Globus pallidus (tissue), 1 donor: ENCODE measurements around the gene VMP1.
A peak's percentile ranks its signal among the peaks of the same experiment; 100 is the strongest.

Source experiments
- DNase-seq: peaks from one replicate; pipeline ENCODE4 v3.0.0-alpha.2; 2015; ENCODE audit warnings: low spot score

Gene VMP1

DNA sequence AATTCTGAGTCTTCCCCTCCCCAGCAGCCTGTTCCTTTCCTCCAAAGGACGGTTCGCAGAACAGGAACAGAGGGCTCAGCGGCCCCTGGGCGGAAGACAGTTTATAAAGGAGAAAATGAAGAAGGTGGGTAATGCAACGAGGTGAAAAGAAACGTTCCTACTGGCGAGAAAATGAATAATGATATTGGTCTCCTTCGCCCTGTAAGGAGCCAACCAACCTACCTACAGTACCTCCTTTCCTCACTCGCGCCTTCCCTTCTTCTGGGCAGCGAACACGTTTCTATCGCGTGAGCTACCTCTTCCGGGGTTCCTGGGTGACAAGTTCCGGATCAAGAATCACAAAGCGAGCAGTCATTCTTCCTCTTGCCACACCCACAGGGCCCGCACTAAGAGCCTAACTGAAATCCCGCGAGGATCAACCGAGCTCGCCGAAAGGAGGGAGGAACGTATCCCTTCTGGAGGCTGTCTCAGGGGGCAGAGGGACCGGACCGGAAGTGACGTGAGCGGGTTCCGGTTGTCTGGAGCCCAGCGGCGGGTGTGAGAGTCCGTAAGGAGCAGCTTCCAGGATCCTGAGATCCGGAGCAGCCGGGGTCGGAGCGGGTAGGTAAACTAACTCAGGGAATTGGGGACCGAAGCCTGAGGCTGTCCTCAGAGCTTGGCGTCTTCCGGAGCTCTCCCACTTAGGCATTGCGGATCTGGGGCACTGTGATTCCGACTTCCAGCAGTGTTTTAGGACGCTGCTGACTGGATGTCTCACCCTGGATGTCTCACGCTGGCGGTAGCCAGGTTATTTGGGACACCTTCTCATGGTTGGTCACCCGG, at the start of gene VMP1, which contains the start of gene PTRH2:
VMP1 (plus strand) TSS at position 506 of the 822 bp plus-strand sequence. CDS start 23,793 bp downstream, outside the sequence.
PTRH2 (minus strand) TSS at position 282 of the 822 bp plus-strand sequence. CDS start 9,452 bp downstream, outside the sequence.
- DNase-seq = peak; percentile 99

DNA sequence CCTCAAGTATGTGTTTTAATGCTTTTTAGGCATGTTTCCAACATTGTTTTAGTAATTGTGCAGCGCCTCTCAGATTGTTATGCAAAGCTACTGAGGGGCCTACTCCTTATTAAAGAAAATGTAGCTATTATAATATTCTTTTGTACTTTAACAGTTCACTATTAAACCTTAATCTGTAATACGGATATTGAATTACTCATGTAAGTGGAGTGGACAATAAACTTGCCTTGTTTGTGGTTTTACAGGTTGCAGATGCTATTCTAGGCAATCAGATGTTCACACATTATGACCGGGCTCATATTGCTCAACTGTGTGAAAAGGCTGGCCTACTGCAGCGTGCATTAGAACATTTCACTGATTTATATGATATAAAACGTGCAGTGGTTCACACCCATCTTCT, 41.2 kb upstream of the VMP1 start:
- DNase-seq = no peak

DNA sequence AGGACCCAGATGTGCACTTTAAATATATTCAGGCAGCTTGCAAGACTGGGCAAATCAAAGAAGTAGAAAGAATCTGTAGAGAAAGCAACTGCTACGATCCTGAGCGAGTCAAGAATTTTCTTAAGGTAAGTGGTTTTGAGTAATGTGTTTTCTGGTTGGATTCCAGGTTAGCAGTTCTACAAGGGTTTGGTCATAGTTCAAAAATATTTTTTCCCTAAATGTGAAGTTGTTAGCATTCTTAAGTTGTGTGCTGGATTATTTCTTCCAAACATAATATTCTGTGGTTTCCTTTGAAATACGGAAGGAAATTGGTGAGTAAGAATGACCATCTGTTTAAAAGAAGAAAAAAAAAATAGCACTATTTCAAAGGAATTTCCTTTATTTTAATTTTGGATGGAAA, 38.6 kb upstream of the VMP1 start:
- no peak for DNase-seq

DNA sequence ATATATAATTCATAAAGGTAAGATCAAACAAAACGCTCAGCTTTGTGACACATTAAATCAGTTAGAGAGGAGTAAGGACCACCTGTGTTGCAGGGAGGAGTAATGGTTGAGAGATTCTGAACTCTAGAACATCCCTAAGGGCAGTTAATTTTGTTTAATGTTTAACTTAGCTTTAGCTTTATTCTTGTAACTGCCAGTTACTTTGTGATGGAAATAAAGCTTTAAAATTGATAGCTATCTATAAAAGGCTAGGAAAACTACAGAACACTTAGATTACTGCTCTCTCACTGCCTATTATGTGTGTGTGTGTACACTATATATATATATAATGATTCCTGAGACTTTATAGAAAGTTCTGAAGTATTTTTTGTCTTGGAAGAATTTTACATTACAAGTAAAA, 38.0 kb upstream of the VMP1 start:
- DNase-seq = no peak

DNA sequence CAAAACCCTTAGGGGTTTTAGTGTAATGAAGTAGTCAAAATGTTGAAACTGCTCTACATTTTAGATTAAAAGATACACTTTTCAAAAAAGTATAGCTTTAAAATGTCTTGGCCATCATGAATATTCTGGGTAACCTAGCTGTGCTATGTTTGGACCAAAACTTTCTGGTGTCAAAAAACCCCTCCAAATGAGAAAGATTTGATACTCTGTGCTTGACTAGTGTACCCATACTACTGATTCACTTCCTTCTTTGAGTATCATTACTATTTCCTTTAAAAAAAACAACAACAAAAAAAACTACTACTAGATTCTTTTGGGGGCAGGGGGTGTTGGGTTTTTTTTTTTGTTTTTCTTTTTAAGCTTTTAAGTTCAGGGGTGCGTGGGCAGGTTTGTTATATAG, 37.5 kb upstream of the VMP1 start:
- DNase-seq = no peak

DNA sequence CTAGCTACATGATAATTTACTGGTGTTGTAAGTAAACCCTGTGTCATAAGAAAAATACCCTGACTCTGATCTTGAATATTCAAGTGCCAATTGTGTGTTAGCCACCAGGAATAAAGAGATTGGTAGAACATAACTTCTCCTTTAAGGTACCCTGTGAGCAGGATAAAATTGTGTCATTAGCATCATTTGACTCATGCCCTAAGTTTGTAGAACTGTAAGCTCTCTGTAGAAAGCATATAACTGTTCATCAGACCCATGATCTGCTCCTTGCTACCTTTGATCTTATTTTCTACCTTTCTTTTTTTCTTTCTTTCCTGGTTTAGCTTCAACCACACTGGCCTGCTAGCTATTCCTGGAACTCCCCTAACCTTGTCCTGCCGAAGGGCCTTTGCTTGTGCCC, 36.1 kb upstream of the VMP1 start:
- no peak for DNase-seq

DNA sequence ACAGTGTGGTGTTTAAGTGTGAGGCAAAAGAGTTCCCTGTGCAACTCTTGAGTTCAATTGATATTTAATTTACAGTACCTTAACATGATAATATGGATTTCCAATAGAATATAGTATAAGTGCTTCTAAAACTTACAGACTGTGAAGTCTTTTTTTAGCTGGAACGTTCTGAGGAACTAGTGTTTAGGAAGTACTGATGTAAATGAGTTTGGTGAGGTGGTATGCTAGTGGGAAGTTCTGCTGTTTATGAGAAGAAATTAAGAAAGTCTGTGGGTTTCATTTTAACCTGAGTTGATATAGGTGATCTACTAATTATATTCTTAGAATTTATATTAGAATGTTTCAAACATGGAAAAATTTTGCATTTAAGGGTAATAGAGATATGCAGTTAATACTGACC, 32.2 kb upstream of the VMP1 start:
- DNase-seq = no peak

DNA sequence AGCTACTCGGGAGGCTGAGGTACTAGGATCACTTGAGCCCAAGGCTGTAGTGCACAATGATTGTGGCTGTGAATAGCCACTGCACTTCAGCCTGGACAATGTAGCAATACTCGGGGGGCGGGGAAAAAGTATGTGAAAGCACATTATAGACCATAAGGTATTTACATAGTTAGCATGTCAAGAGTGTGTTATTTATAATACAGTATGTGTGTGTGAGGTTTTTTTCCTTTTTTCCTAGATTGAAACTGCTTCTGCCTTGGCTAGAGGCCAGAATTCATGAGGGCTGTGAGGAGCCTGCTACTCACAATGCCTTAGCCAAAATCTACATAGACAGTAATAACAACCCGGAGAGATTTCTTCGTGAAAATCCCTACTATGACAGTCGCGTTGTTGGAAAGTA, 30.7 kb upstream of the VMP1 start:
- DNase-seq = no peak

DNA sequence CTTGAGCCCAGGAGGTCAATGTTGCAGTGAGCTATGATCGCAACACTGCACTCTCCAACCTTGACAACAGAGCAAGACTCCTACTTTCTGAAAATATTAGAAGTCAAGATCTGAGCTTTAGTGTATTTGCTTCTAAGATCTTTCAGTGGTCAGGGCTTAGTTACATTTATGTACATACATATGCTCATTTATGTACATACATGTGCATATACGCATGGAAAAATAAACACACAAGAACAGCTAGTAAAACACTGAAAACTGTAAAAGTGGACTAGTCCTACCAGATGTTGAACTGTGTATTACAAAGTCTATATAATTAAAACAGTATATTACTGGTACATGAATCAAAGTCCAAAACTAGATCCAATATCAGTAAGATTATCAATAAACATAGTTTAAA, 28.5 kb upstream of the VMP1 start:
- DNase-seq = no peak

DNA sequence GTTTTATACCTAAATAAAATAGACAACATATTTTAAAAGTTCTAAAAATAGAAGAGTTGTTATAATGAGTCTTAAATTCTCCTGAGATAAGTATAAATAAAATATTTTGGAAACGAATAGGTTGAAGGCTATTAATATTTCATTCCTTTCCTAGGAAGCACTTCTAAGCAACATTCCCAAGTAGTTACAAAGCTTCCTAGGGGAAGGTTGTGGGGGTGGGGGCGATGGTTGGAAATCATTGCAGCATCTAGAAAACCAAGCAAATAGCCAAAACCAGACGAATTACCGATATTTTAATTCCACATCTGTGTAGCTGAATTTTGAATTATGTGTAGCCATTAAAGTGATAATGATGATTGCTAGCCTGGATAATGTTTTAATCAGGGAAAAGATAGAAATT, 27.1 kb upstream of the VMP1 start:
- DNase-seq = no peak

DNA sequence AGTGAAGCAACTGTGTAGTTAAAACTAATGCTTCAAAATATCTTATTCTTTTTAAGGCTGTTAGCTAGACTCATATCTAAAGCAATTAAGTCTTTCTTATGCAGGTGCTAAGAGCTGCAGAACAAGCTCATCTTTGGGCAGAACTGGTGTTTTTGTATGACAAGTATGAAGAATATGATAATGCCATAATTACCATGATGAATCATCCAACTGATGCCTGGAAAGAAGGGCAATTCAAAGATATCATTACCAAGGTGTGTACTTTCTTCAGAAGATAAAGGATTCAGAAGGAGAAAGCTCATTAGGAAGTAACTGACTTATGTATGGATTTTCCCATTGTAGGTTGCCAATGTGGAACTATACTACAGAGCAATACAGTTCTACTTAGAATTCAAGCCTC, 24.2 kb upstream of the VMP1 start:
- DNase-seq = no peak

DNA sequence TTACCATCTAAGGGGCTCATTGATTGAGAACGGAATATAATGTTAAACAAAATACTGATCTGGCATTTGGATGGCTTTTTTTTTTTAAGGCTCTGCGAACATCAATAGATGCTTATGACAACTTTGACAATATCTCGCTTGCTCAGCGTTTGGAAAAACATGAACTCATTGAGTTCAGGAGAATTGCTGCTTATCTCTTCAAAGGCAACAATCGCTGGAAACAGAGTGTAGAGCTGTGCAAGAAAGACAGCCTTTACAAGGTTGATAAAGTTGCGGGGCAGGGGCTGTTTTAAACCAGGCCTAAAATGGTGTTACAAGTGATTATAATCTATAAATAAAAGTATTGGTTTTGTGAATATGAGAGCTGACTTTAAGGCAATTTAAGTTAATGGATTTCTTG, 22.5 kb upstream of the VMP1 start:
- no peak for DNase-seq

DNA sequence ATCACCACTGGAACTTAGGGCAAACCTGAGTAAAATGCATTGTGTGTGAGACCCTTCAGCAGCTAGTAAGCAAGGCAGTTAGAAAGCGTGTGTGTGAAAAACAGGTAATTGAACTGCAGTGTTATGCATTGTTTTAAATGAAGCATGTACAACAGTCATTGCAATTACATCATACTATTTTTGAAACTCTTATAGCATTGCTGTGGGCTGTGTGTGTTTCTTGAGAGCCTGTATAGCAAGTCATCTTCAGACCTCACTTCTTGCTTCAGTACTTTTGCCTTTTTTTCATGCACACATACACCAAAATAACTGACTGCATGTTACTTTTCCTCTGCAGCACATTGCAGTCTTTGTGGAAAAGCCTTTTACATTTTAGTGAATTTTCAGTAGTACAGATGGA, 19.4 kb upstream of the VMP1 start:
- no peak for DNase-seq

DNA sequence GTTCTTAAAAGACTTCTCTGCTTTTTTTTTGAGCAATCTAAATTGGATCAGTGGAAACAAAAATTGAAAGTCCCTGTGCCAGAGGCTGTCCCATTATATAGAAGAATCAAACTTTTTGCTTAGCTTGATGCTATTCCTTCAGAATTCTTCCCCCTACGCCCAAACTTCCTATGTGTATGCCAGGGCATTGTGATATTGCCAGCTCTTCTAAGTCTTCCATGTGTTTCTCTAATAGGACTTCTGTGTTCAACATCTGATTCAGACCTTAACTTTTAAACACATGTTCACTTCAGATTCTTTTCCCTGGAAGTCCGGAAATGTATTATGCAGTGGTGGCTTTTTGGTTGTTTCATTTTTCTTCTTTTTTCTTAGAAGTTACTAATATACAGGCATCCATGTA, 19.0 kb upstream of the VMP1 start:
- DNase-seq = no peak

DNA sequence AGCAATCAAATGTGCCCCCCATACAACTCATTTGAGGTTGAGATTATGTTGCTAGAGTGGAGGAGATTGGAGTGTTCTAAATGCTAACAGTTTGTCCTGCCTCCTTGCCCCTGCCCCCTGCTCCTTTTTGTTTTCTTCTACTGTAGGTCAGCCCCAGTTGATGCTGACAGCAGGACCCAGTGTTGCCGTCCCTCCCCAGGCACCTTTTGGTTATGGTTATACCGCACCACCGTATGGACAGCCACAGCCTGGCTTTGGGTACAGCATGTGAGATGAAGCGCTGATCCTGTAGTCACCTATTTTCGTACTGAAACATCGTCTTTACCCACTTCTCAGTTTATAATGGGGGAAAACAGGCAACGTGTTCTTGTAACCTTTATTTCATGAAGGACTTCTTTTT, 13.9 kb upstream of the VMP1 start:
- no peak for DNase-seq

DNA sequence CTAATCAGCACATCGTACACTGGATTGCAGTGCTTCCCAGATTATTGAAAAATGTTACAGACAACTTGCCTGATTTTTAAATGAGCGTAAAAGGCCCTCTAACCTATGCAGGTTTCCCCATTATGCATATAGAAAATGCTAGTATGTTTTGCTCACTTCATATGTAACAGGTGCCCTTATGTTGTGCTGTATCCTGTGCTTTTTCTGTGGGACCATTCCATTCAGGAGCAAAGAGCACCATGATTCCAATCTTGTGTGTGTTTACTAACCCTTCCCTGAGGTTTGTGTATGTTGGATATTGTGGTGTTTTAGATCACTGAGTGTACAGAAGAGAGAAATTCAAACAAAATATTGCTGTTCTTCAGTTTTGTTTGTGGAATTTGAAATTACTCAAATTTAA, 13.1 kb upstream of the VMP1 start:
- no peak for DNase-seq

DNA sequence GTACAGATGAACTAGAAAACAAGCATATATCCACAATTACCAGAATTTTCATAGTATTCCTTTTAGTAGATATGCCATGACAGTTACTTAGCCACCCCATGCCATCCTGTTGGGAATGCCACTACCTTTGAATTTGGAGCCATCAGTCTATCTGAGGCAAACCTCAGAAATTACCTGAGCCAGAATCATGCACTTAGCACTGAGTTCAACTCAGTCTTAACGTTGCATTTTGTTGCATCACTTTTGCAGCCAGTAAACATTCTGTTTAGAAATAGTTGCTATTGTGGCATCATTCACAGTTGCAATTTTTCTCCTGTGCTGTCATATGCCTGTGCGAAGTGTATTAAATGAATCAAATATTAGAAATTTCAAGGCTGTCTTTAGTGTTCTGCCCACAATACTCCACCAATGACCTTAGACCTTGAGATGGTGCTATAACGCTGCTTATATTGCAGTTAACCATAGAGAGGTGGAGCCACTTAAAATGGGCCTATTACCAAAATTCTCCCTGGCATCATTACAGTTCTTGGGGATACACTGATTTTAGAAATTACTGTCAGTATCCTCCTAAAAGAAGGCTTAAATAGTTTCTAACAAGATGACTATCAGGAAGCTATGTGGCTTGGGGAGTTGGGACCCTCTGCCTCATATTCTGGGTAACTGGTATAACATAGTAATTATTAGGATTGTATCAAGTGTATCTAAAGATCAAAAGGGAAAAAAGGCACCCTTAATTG, 11.3 kb upstream of the VMP1 start:
- DNase-seq = no peak

DNA sequence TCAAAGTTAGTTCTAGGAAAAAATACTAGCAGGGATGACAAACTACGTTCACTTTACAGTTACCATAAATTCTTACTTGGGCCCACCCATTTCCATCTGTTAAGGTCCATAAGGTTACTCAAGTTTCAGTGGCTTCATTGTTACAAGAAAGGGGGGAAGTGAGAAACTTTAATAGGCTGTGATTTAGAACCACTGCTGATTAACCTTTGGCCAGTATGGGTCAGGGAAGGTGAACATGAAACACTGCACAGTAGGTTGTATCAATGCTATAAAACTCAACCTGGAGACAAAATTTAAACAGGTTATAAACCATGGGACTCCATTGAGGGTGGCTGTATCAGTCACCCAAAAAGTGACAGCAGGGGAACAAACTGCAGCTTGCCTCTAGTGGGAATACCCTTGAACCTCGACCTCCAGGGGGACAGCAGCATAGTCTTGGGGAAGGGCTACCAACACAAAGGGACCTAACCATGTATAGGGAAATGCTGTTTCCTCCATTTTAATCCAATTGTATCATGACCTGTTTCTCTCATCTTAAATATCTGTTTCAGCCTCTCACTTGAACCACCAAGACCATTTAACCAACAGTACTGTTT, 10.7 kb upstream of the VMP1 start:
- DNase-seq = no peak

DNA sequence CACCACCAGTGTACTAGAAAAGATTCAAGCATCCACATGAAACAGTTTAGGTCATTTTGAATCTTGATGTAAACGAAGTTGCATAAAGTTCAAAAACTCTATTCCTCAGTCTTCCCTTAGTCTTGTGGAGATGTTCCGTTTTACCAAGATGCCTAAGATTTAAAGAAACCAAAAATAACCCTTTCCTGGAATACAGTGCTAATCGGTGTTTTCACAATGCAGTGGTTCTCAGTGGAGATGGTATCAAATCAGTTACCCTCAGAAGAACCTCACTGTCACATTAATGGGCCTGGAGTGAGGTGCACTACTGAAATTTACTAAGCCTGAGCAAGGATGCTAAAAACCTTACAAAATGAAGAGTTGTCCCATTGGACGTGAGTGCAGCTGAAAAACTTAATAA, 9.3 kb upstream of the VMP1 start:
- DNase-seq = no peak

DNA sequence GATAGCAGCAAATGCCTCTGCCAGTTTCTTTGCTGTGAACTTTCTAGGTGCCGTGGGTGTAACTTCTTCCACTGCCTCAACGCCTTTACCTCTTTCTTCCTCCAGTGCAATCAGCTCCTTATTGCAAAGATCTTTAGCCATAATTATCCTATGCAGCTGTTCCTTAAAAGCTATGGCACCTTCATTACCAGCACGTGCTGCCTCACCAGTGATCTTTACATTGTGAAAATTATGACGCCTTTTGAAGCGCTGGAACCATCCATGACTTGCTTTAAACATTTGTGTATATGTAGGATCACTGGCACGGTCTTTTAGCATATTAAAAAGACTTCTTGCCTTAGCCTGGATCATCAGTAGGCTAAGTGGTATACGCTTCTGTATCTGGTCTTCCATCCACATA, 8.2 kb upstream of the VMP1 start:
- no peak for DNase-seq

DNA sequence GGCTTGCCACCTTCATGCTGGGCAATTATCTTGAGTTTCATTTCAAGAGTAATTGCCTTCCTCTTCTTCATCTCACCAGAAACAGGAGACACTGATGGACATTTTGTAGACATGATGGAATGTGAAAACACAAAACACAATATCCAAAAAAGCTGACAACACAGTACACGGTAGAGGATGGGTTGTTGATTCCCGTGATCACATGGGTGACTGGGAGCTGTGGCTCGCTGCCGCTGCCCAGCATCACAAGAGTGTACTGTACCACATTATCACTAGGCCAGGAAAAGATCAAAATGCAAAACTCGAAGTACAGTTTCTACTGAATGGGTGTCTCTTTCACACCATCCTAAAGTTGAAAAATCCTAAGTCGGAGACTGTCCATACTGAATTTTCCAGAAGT, 7.7 kb upstream of the VMP1 start:
- DNase-seq = no peak

DNA sequence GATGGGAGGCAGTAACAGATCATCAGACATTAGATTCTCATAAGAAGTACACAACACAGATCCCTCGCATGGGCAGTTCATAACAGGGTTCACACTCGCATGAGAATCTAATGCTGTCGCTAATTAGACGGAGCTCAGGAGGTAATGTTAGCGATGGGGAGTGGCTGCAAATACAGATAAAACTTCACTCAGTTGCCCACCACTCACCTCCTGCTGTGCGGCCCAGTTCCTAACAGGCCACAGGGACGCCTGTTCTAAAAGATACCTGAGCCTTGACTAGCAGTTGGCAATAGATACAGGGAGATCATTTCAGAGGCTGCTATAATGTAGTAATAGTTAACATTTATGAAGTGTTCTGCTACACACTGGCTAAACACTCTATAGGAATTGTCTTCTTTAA, 5.2 kb upstream of the VMP1 start:
- DNase-seq = no peak

DNA sequence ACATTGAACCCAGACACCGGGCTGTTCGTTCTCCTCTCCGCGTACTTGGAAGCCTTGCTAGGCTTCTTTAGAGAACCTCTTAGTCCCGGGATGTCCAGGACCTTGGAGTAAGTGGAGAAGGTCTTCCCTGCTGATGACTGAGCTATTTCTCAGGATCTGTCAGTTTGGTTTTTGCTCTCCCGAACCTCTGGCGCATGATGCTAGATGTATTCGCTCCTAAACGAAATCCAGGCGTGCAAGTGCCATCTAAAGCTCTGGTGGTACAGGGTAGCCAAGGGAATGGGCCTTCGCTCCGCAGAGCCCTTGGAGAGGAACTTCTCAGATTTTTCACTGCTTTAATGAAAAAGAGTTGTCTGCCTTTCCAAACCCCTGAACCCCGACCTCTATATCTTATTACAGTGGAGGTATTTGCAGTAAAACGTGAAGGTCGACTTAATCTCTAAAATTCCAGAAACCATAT, 547 bp downstream of the VMP1 start:
- DNase-seq = no peak
